Measurements from ENCODE around the gene INPP5E. TPM values are rescaled to one million over a fixed set of nuclear protein-coding genes. Genes with fewer than 3 reads are reported as not detected.

Gene INPP5E
- polyA plus RNA-seq, 4 donors, result 12.8 to 18.1 (median 13.8) TPM

DNA sequence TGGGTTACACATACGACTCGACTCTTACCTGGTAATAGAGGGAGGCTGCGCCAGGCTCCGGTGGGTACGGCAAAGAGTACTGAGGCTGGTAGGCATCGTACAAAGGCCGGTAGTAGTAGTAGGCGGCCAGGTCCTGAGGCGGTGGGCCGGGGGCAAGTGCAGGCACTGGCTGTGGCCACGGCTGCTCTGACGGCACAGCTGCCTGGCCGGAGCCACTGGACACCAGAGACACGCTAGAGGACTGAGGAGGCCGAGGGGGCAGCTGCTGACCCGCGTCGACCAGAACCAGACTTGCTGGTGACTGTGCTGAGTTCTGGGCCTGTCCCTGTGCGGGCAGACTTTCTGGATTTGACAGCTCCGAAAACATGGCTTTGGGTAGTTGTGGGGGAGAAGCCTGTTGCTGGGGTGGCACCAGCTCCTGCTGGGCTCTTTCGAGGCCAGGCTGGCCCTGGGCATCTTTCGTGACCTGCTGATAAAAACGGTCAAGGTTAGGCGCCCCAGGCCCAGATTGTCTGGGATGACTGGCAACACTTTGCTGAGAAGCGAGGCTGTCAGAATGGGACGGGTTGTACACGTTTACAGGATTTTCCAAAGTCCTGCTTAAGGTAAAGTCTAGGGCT, 34.5 kb upstream of the INPP5E start:
- DNase-seq (ENCODE audit: low read depth in 4 of 4, low spot score in 3 of 4), result no peak

- DNase-seq (ENCODE audit: low read depth in 4 of 4, low spot score in 3 of 4), result no peak
Observed at GRCh38 chr9:136473354-136473721, 33.7 kb upstream of the INPP5E start.

DNA sequence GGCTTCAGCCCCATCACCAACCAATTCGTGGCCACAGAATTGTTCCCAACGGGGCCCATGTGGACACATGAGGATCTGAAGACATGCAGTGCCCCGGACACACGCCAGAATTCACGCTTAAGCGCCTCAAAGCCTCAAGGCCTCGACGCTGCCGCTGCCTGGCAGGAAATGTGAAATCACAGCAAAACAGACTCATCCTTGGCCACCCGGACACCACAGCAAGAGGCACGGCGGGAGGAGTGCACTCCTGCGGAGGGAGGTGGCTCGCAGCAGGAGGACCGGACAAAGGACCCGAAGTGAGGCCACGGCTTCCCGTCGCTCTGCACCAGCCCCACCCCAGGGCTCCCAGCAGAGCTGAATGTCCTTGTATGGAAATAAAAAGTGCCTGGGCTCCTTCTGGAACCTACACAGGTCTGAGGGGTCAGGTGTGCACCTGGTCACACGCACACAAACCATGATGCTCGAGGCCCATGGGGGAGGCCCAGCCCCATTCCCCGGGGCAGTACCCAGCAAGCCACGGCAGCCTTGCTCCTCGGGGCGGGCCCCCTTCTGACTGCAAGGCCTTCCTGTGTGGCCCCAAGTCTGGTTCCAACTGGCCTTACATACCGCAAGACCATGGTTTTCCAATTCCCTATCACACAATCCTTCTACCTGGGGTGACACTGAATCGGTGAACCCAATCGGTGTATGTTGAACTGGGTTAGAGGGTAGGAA, 33.2 kb upstream of the INPP5E start:
- no peak for DNase-seq (ENCODE audit: low read depth in 4 of 4, low spot score in 3 of 4)

DNA sequence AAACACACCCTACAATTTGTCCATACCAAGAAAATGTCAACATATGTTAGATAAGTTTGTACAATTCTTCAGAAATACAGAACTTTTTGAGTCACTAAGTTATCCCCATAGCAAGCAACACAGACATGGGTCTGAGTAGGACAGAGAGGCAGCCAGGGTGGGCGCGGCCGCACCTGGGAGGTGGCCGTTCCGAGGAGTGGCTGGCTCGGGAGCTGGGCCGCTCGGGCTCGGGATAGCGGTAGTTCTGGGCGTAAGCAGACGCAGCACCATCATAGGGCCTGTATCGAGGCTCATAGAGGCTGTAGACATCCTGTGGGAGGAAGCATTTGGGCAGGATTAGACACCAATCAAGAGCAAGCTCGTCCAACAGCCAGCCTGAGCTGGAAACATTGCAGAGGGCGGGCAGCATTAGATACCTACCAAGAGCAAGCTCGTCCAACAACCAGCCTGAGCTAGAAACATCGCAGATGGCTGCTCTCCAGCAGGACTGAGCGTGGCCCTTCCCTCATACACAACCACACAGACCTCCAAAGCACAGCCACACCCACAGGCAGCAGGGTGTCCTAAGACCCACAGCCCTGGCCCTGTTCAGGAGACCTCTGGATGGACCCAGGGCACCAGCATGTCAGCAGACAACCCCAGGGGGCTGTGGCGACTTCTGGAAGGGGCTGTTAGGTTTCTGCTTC, 32.3 kb upstream of the INPP5E start:
- no peak for DNase-seq (ENCODE audit: low read depth in 4 of 4, low spot score in 3 of 4)

DNA sequence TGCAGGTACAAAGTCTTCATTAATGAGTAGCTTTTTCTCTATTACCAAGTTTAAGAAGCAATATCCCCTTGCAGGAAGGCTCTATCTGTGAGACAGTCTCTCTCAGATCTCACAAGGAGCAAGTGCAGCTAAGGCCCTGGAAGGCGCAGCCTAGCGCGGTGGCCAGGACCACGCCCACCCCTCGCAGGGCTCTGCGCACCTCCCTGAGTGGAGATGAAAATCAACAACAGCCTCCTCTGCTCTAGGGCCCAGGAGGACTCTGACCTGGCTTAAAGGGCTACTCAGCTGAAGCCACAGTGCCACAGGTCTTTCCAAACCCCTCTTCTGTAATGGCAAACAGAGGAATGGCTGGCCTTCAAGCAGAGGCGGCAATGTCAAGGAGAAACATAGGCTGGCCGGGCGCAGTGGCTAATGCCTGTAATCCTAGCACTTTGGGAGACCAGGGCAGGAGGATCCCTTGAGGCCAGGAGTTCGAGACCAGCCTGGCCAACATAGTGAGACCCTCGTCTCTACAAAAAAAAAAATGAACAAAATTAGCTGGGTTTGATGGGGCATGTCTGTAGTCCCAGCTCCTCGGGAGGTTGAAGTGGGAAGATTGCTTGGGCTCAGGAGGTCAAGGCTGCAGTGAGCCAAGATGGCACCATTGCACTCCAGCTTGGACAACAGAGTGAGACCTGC, 31.3 kb upstream of the INPP5E start:
- no peak for DNase-seq (ENCODE audit: low read depth in 4 of 4, low spot score in 3 of 4)

GRCh38 chr9:136470356-136470755, 30.7 kb upstream of the INPP5E start:
- DNase-seq (ENCODE audit: low read depth in 4 of 4, low spot score in 3 of 4), result no peak

DNA sequence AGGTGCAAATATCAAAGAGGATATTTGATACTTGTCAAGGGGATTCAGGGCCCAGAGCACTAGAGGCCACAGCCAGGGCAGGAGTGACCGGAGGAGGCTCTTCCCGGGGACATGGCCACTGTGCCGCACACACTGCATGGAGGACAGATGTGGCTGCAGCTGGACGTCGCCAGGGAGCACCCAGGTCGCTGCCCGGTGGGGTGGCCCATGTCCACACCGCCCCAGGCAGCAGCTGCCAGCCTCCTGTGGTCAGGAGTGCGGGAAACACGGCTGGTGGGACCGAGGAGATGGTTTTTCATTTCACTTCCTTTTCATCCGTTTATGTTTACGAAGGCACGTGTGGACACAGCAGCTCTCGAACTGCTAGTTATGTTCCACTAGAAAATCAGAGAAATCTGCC, 28.1 kb upstream of the INPP5E start:
- DNase-seq (ENCODE audit: low read depth in 4 of 4, low spot score in 3 of 4), result no peak

DNA sequence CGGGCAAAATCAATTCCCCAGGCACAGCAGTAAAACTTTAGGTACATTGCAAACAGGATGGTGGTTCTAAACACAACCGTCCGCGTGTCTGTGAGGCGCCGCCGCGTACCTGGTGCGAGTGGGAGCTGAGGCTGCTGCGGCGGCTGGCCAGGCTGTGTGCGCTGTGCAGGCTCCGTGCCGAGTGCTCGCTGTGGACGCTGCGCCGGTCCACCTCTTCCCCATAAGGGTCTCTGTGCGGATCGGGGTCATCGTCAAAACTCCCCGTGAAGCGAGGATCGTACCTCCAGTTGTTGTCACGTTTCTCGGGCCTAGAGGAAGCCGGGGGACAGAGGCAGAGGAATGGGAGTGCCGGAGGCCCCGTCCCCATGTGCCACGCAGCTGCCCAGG, 26.5 kb upstream of the INPP5E start:
- no peak for DNase-seq (ENCODE audit: low read depth in 4 of 4, low spot score in 3 of 4)

GRCh38 chr9:136465500-136466154, 26.0 kb upstream of the INPP5E start:
- no peak for DNase-seq (ENCODE audit: low read depth in 4 of 4, low spot score in 3 of 4)

DNA sequence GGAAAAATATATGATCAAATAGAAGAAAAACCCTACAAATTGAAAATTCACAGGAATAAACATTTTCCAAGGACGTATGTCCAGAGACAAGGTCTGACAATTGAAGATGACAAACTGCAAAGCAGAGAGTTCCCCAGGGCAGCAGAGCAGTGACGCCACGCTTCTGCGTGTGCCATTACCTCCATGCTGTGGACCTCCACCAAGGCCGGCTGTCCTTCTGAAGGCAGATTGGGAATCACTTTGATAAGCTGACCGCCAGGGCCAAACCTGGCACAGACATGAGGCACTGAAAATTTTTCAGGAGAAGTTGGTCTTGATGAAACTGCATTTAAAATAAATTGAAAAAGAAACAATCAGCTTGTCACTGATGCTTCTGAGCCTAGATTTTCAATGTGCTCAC, 24.6 kb upstream of the INPP5E start:
- no peak for DNase-seq (ENCODE audit: low read depth in 4 of 4, low spot score in 3 of 4)

DNA sequence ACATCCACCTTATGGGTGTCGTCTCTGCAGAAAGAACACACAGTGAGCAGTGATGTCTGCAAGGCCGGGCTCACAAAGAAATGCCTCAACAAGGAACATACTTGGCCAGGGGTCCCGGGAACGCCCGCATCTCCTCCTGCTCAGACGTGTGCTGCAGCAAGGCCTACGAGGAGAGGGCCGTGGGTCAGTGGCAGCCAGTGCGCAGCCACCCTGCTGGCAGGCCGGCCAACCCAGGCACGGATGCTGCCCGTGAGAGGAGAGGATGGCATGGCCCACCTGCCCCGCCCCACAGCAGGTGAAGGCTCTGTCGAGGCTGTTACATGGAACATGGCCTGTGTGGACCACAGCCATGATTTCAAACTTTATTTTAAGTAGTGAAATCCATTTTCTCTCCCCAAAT, 23.9 kb upstream of the INPP5E start:
- DNase-seq (ENCODE audit: low read depth in 4 of 4, low spot score in 3 of 4), result no peak

- no peak for DNase-seq (ENCODE audit: low read depth in 4 of 4, low spot score in 3 of 4)
Observed at GRCh38 chr9:136462664-136463063, 23.0 kb upstream of the INPP5E start.

DNA sequence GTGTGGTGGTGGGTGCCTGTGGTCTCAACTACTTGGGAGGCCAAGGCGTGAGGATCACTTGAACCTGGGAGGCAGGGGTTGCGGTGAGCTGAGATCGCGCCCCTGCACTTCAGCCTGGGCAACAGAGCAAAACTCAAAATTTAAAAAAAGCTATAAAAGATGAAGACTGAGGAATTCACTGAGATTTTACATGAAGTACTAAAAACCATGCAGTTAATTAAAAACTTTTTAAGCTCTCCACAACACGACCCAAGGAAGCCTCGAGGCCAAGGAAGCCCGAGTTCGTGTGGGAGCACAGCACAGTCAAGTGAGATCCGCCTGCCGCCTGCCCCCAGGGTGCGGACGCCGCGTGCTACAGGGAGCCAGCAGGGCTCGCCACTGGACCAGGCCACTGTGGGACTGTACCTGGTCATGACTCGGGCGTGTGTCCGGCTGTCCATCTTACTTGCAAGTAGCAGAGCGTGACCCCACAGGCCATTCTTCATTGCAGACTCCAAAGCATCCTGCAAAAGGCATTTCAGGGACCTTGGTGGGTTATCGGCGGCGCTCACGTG, 21.2 kb upstream of the INPP5E start:
- DNase-seq (ENCODE audit: low read depth in 4 of 4, low spot score in 3 of 4), result no peak

DNA sequence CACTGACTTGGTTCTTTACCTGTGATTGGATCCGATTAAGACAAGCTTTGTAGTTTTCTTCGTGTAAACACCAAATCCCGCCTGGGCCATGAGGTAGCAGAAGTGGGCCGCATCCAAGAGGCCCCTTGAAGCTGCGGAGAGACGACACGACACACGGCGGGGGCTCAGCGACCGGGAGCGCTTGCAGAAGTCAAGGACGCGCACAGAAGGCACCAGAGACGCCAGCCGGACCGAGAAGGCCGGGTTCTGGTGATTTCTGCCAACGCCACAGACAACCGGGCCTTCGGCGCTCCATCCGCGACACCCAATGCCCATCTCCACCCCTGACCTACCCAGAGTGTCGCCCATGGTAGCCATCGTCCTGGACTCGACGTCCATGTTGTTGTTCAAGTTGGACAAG, 19.8 kb upstream of the INPP5E start:
- no peak for DNase-seq (ENCODE audit: low read depth in 4 of 4, low spot score in 3 of 4)

GRCh38 chr9:136457326-136457725, 17.7 kb upstream of the INPP5E start:
- DNase-seq (ENCODE audit: low read depth in 4 of 4, low spot score in 3 of 4), result no peak

DNA sequence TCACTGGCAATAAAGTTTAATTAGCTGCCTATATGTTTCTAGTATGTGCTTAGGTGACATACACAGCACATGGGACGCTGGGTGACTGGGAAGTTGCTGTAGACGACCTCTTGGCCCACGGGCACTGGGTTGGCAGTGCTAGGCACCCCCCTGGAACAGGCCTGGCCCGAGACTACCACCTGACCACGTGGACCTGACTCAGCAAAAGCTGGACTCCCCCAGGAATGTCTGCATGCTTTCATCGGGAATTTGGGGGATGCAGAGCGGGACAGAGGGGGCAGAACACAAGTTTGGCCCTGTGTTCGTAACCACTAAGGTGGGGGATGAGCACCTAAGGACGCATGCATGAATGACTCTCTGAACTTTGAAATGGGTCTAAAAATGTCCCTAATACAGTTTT, 16.6 kb upstream of the INPP5E start:
- DNase-seq (ENCODE audit: low read depth in 4 of 4, low spot score in 3 of 4), result no peak

DNA sequence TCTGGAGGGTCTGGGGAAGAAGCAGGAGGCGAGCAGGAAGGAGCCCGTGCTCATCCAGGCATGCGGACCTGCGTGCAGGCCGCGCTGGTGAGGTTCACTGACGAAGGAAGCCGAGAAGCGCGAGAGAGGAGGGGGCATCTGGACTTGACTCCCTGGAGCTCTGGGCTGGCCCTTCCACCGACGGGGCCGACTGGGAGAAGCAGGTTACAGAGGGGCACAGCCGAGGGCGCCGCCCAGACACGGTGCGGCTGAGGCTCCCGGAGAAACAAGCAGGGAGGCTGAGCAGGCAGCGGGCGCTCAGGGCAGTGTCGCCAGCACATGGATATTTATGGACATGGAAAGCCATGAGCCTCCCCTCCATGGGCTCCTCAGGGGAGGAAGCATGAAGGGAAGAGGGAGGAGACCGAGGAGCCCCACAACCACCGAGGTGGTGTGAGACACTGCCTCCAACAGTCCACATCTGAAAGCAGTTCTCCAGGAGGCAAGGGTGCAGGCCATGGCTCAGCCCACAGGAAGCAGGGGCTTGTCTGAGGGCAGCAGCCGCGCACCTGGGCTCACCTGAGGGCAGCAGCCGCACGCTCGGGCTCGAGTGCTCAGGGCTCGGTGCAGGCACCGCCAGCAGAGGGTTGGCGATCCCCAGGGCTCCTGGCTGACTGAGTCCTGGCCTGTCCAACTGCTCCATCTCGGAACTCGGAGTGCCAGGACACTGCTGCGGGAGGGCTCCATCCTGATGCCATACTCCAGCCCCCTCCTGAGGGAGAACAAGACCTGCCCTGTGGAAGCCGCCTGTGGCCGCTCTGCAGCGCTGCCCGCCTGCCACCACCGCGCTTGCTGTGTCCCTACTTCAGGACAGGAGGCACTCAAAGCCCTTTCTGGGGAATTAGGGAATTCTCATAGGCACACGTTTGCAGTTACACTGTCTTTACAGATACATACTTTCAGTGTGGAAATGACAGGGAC, 15.7 kb upstream of the INPP5E start:
- no peak for DNase-seq (ENCODE audit: low read depth in 4 of 4, low spot score in 3 of 4)

DNA sequence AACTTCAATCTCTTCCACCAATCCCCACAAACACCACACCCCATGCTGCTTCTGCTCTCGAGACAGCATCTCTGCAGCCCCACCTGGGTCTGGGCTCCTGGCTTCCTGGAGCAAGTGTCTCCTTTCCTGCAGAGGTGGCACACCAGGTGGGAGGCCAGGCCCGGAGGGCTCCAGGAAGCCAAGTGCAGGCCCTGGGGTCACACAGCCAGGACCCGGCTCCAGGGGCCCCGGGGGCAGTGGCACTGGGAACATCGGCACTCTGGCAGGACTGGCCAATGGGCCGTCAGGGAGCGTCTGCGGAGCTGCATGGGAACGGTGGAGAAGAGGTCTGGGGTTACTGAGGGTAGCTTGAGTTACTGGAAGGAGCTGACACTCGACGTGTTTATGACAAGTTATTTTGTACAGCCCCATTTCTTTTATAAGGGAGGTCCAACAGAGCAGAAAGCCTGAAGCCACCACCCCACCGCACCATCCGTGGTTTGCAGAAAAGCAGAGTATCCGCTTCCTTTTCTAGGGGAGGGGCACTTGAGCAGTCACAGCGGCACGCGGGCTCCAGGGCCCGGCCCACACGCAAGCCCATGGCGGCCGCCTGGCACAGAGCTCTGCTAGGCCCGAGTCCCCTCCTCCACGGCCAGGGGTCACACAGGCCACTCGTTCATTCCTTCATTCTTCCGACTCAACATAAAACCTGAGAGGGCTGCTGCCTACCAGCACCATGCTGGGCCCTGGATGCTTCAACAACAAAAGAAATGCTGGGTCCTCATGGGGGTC, 14.6 kb upstream of the INPP5E start:
- DNase-seq (ENCODE audit: low read depth in 4 of 4, low spot score in 3 of 4), result no peak

DNA sequence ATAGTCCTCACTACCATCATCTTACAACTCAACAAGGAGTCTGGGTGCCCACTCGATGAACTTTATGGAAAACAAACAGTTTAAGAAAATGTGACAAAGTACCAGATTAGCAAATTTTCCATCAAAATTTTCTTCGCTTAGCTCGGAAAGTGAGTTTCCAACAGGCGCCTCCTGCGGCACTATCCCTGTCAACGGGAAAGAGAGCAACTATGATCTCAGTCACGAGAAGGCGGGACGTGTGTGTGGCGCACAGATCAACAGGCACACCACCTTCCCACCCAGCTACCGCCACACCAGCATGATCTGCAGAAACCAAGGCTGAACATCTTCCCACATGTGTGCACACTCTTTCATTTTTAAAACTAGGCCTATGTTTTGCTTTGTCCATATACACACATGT, 13.7 kb upstream of the INPP5E start:
- no peak for DNase-seq (ENCODE audit: low read depth in 4 of 4, low spot score in 3 of 4)

Measured in right renal pelvis (tissue), 4 donors.